GM19395 (cell line): ENCODE data around the gene C2orf92.
"Not testable (repeated sequence)": the region's sequence is repeated elsewhere in the genome, so short reads cannot be mapped to it uniquely, and the experiment has no call there.

Experiments used
- ATAC-seq: cut with Tn5 transposase; IDR thresholded peaks from one replicate; pipeline ENCODE4 v1.9.1; 2021; ENCODE audit warnings: mild to moderate bottlenecking, moderate library complexity; ENCODE audit not compliant: unreplicated experiment

Gene C2orf92

DNA sequence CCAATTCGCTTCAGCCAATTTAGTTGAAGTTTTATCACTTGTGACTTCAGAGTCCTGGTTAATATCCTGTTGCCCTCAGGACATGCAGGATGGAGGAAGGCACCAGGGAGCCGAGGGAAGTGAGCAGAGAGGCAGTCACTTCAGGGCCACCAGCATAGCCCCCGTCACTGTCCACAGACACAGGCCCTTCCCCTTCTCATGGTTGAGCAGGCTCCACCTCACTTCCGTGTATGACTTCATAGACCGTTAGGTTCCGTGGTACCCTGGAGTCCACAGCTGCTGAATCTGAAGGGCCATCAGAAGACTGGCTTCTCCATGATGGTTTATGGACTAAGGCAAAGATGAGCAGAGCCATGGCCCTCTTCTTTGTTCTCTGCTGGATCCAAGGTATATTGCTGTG is at the start of gene C2orf92:
C2orf92 (plus strand) TSS at position 266 of the 400 bp plus-strand sequence; CDS start at position 342, 76 bp downstream.
- no peak for ATAC-seq

DNA sequence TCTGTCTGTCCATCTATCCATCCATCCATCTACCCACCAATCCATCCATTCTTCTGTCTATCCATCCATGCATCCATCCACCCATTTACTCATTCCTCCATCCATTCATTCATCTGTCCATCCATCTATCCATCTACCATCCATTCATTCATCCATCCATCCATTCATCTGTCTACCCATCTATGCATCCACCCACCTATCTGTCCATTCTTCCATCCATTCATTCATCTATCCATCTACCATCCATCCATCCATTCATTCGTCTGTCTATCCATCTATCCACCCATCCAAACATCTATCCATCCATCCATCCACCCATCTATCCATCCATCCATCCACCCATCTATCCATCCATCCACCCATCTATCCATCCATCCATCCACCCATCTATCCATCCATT is 49.0 kb upstream of the C2orf92 start:
- not testable (repeated sequence) for ATAC-seq

DNA sequence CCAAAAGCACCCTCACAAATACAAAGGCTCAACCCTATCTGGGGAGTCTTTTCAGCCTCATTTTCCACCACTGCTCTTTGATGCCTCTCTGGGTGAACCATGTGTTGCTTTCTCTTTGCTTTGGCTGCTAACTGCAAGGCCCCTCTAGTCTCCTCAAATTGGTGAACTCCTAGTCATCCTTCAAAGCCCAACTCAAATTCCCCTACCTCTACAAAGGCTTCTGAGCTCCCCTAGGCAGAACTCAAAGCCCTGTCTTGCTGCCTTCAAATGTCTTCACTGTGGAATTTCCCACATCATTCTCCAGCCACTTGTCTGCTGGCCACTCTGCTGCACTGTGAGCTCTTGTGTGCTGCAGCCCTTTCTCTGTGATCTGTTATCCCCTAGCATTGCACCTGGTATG is 46.5 kb upstream of the C2orf92 start:
- ATAC-seq: not testable (repeated sequence)

DNA sequence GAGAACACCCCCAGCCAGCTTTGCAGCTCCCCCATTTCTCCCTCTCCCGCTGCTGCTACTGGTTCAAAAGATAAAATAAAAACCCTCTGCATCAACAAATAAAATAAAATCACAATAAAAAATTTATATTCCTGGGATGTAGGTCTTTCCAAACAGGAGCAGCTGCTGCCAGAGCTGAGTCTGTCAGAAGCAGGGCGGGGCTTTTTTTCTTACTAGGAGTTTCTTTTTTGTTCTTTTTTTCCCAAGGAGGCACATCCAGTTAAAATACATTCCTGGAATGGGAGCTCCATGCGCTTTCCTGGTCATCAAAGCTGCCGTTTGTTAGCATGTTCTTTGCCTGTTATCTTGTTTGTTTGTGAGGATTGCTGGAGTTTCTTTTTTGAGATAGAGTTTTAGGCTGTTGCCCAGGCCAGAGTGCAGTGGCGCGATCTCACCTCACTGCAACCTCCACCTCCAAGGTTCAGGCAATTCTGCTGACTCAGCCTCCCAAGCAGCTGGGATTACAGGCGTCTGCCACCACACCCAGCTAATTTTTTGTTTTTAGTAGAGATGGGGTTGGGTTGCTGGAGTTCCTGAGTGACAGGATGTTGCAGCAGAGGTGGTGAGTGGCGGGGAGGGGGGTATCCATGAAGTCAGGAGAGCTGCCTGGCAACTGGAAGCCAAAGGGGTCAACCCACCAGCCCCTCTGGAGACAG is 44.0 kb upstream of the C2orf92 start:
- not testable (repeated sequence) for ATAC-seq

DNA sequence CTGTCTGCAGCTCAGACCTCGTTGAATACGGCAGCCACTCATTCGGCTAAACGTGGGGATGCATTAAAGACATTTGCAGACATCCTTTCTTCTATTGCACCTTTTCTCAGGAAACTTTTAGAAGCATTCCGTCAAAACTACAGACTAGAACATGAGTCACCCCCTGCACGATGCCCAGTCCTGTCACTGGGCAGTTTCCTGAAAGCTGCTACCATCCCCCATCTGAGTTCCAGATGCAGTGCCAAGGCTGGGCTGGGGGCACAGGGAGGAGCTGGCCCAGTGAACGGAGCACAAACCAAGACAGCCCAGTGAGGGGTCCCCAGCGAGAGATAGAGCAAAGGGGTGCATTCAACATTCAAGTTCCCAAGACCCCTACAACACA is 43.5 kb upstream of the C2orf92 start:
- ATAC-seq: not testable (repeated sequence)

DNA sequence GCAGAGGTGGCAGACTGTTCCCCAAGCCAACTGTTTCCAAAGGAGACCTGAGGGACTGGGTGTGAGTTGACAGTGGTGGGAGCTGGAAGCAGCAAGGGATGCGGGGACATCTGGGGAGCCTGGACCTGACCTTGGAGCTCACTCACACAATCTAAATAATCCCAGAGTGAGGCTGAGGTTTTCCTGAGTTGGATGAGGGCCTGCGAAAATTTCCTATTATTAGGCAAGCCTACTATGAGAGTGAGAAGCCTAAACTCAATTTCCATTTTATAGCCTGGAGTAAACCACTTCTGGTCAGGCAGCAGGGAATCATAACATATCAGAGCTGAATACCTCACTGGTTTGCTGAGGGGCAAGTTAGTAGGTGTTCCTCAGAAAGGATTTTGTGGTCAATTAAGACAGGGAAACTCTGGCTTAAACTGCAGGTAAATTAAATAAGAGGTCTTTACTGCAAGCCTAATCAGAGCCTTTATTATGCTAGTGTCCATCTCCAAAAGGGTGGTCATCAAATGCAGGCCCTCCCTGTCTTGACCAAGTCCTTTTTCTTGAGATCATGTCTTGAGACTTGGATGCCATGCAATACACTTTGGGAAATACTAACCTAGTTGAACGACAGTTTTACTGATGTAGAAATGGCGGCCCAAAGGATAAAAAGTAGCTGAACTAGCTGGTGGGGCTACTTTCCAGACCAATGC is 25.3 kb upstream of the C2orf92 start:
- ATAC-seq: no peak

DNA sequence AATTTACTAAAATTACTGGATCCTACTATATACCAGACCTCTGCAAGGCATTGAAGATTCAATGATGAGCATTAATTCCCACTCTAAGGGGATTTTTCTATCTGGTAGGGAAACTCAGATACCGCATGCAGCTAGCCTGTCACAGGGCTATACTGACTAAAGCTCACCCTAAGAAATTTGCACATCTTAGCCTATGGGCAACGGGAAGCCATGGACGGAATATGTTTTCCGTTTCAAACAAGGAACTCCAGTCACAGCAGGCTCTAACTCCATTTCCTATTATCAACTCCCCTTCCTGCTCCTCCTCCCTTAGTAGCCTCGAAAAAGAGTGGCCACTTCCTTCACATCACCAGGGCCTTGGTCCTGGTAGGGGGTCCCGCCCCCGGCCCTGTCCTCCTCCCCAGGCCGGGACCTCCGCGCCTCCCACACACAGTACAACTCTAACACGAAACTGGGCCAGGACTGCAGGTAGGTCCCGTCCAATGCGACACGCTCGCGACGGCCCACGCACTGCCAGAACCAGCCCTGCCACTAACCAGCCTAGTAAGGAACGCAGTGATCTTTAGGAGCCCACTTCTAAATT is 24.3 kb upstream of the C2orf92 start:
- peak; percentile 45 for ATAC-seq

DNA sequence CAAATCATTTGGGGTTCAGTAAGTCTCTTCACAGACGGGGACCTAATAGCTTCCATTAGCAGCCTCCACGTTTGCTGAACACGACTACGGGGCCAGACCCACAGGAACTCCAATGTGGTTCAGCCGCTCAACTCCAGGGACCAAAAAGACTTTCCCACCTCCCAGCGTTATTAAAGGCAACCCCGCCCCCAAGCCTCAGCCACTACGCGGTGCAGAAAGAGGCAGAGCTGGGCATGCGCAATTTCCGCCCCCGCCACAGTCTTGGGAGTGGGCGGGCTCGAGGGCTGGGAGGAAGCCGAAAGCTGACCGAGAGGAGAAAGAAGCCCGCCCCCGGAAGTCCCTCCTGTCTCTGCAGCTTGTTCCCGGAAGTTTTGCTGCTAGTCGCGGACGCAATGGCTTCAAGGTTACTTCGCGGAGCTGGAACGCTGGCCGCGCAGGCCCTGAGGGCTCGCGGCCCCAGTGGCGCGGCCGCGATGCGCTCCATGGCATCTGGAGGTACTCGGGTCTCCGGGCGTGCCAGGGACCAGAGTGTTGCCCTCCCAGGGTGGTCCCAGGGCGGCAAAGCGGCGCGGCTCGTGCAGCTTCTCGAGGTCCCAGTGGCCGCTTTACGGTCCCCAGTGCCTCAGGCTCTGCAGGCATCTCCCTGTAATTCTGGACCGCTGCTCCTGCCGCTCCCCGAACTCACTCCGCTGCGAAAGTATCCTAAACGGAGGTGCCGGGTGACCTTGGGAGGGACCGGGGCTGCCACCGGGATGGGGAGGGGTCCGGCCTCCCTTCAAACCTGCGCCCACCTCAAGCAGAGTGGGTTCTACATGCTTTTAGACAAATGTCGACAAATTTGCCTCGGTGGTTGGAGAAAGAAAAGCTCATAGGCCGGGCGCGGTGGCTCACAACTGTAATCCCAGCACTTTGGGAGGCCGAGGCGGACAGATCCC is 23.6 kb upstream of the C2orf92 start, which contains the start of gene COX5B:
COX5B (plus strand) TSS at position 368 of the 935 bp plus-strand sequence; CDS start at position 393, 25 bp downstream.
- ATAC-seq: peak; percentile 97

DNA sequence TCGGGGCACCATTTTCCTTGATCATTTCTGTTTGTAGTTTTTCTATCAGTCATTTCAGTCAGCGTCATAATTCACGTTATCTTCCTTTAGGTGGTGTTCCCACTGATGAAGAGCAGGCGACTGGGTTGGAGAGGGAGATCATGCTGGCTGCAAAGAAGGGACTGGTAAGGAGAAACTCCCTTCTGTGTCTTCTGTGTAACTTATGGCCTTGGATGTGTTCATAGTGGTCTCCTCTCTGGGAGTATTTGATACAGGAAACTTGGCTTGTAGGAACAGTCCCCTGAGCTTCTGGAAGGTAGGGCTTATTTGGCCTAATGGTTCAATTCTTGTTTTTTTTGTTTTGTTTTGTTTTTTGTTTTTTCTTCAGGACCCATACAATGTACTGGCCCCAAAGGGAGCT is 22.5 kb upstream of the C2orf92 start:
- no peak for ATAC-seq

DNA sequence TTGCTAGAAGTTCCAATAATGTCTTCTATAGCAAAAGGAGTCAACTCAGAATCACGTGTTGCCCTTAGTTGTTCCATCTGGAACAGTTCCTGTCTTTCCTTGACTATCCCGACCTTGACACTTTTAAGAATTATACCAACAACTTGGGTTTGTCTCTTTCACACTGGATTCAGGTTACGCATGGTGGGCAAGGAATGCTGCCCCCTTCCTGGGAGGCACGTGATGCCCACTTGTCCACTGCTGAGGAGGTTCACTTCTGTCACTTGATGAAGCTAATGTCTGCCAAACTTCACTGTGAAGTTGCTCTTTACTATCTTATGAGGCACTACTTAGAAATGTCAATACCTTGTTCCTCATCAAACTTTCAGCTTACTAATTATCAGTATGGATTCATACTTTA is 18.4 kb upstream of the C2orf92 start:
- no peak for ATAC-seq

DNA sequence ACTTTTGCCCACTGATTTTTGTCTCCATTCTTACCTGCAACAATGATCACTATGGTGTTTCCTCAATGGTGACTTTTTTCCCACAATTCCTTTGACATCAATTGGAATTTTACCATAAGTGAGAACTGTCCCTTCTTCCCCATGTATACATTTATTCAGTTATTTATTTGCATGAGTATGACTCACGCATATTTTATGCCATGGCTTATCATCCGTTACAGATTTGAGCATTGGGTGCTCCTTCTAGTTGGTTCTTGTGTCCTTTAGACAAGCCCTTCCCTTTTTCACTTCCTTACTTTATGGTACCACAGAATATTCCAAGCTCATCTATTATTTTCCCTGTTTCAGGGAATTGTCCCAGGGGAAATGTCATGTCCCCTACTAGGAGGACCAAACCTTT is 16.0 kb upstream of the C2orf92 start:
- ATAC-seq: no peak

DNA sequence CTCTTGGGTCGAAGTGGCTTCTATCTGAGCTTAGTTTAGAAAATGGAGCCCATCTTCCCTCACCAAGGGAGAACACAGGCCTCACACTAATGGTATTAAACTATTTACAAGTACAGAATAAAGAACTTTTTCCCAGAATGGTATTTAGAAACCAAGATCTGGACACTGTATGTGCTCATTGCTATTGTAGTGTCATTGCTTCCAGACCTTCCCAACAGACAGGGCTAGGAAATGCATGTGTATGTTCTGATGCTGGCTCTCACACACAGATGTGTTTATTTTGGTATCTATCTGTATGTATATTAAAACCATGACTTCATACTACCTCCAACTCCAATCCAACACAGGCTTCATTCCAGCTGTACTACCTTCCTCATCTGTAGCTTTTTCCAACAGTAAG is 15.6 kb upstream of the C2orf92 start:
- ATAC-seq: no peak

DNA sequence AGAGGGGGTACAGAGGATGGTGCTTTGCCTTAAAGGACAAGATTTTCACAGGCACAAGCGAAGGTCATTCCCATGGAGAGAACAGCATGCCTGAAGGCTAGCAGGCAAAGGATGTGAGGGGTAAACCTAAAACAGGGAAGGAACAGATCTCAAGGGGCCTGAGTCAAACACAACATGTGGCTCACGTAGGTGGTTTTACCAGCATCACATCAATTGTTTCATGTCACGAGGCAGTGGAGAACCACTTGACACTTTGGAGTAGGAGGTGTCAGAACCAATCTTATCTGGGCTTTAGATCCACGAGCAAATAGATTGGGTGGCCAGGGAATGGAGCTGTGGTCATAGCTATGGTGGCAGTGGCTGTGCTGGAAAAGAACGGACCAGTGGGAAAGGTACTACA is 15.2 kb upstream of the C2orf92 start:
- no peak for ATAC-seq

DNA sequence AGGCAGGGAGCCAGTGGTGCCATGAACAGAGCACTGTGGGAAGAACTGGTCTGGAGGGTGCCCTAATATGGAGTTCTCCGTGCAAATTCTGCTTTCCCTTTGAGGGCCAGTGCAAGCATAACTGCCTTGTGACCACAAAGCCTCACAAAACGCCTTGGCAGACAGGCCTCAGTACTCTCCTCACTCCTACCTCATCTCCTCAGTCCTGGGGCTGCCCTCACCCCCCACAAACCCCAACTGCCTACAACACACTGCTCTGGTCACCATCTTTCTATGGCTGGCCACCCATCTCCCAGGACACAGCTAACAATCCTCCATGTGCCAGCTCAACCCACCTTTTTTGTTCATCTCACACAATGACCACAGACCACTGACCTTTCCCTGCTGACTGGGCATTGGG is 14.7 kb upstream of the C2orf92 start:
- no peak for ATAC-seq

DNA sequence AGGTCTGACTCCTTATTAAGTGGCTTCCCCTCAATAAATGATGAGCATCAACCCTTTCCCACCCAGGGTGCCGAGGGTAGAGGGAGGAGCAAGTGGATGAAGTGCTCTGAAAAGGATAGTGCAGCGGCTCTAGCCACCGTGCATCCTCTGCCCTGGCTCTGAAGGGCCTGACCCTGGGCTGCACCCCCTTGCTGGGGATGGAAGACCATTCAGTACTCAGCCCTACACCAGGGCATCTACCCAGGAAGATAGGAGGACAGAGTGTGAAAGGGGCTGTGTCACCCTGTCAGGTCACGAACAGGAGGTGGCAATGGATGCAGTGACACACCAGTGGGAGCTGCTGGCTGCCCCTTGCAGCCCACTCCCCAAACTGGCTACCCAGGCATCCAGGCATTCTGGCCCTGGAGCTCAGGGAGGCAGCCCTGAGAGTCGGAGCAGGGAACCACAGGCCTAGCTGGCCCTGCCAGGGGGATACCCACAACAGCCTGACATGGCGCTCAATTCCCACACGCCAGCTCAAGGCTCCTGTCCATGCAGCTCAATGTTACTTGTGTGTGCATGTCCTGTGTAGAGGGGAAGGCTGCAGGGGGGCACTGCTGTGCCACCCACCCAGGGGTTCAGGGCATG is 13.3 kb upstream of the C2orf92 start:
- ATAC-seq: no peak

DNA sequence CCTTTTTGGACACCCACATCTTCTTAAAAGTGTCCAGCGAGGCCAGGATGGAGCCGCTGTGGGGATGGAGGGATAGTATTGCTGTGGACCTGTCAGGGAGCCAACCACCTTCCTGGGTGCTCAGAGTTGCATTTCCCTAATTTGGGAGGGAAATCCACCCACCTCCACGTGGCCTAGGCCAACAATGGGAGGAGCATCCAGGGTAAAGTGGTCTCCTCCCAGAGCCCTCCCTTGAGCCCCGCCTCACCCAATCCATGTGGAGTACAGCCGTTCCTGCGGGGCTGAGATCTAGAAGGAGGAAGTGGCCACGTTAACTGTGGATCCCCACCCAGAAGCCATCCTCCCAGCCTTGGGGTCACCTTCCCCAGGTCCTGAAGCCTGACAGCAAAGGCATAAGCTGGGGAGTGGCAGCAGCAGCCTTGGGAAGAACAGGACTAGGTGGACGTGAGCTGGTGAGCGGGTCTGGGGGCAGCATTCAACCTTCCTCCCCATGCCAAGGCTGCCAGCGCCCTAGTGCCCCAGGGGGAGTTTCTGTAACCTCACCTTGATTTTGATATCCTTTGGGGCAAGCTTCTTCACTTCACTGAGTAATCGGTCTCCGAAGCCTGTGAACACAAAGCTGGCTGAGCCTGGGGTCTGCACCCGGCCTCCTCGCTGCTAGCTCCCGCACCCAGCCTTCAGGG is 12.5 kb upstream of the C2orf92 start:
- no peak for ATAC-seq

DNA sequence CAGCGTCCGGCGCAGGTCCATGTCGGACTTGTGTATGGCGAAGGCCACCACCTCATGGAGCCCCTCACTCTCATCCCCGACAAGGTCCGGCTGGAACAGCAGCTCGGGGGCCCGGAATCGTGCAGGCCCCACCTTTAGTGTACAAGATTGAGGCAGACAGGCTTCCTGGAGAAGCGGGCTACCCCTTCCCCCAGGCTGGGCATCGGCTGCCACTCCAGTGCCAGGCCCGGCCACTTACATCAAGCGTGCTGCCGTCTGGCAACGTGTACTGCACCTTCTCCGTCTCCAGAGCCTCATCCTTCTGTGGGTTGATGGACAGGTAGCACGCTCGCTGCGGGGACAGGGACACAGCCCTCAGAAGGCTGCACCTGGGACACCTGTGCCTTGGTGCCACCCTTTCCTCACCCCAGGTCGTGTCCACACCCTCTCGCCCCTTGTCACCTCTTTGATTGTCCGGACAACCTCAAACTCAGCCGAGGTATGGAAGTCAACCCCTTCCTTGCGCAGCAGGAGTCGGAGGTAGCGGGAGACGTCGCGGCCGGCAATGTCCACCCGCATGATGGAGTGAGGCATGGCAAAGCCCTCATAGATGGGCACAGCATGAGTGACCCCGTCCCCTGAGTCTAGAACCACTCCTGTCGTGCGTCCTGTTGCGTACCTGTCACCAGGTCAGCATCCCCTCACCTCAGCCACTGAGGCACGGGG is 11.4 kb upstream of the C2orf92 start:
- ATAC-seq: no peak

DNA sequence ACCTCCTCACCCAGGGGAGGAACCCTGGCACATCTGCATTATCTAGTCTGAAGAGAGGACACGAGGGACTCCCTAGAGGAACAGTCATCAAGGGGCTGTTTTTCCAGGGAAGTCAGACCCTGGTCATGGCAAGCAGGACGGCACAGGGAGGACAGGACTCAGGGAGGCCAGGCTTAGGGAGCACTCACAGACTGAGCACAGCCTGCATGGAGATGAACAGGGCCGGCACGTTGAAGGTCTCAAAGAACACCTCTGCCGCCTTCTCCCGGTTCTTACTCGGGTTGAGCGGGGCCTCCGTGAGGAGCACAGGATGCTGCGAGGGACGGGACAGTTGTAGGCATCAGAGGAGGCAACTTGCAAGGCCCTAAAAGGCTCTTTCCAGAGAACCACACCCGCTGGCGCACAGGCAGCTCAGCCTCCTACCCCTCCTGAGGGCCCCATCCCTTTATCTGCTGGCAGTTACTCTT is 10.8 kb upstream of the C2orf92 start:
- ATAC-seq: no peak
